Mammary epithelial cell (primary cell): Measurements from ENCODE around the gene WDR81.

Source experiments
- EZH2 ChIP-seq: IDR thresholded peaks from 2 replicates; pipeline ENCODE4 v1.6.1; 2012; ENCODE audit warnings: low read length, inconsistent platforms, borderline replicate concordance
- TF ChIP-seq, protein P1 (sequence below), 2 donors: IDR thresholded peaks in 1 of 2; conservative IDR thresholded peaks in 1 of 2; 2 replicates each; pipeline ENCODE4 v1.5.1; 2011 to 2012; ENCODE audit warnings: inconsistent platforms in 2 of 2, low read length in 2 of 2, mild to moderate bottlenecking in 2 of 2, control low read depth in 1 of 2, low read depth in 1 of 2; ENCODE audit not compliant: insufficient read depth in 1 of 2; ENCODE audit errors: extremely low read depth in 1 of 2

DNA sequence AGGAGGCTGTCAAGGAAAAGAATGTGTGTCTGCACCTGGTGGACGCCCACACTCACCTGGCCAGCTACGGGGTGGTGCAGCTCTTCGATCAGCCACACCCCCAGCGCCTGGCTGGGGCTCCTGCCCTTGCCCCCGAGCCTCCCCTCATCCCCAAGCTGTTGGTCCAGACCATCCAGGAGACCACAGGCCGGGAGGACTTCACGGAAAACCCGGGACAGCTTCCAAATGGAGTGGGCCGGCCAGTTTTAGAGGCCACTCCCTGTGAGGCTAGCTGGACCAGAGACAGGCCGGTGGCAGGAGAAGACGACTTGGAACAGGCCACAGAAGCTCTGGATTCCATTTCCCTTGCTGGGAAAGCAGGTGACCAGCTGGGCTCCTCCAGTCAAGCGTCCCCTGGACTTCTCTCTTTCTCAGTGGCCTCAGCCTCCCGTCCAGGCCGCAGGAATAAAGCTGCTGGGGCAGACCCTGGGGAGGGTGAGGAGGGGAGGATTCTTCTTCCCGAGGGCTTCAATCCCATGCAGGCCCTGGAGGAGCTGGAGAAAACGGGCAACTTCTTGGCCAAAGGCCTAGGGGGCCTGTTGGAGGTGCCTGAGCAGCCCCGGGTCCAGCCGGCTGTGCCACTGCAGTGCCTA is 2.2 kb downstream of the WDR81 start:
- TF ChIP-seq, protein P1, sequence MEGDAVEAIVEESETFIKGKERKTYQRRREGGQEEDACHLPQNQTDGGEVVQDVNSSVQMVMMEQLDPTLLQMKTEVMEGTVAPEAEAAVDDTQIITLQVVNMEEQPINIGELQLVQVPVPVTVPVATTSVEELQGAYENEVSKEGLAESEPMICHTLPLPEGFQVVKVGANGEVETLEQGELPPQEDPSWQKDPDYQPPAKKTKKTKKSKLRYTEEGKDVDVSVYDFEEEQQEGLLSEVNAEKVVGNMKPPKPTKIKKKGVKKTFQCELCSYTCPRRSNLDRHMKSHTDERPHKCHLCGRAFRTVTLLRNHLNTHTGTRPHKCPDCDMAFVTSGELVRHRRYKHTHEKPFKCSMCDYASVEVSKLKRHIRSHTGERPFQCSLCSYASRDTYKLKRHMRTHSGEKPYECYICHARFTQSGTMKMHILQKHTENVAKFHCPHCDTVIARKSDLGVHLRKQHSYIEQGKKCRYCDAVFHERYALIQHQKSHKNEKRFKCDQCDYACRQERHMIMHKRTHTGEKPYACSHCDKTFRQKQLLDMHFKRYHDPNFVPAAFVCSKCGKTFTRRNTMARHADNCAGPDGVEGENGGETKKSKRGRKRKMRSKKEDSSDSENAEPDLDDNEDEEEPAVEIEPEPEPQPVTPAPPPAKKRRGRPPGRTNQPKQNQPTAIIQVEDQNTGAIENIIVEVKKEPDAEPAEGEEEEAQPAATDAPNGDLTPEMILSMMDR (conservative IDR thresholded peaks at IDR 0.05 in 1 of 2, IDR thresholded peaks at IDR 0.05 in 1 of 2; ENCODE audit: extremely low read depth in 1 of 2, insufficient read depth in 1 of 2, low read depth in 1 of 2, low read length in 2 of 2), result no peak
- TF ChIP-seq EZH2, result no peak
